ENCODE results near the gene YTHDF1.
"Not testable (repeated sequence)": the region's sequence is repeated elsewhere in the genome, so short reads cannot be mapped to it uniquely, and the experiment has no call there.

Gene YTHDF1

DNA sequence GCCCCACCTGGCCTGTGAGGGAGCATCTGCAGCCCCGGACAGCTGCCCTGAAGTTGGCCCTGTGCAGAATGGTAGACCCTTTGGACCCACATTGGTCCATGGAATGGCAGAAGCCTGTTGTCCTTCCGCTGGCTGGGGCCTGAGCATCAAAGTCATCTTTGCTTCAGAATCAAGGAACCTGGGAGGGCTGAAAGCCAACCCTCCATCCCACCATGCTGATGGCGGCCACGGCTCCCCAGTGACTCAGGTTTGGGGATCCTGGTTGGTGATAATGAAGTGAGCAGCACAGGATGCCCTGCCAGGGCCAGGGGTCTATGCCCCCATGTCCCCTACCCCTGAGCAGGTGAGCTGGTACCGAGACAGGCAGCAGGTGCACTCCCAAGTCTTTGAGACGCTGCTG is 52.8 kb downstream of the YTHDF1 start:
- TF ChIP-seq, protein P1, sequence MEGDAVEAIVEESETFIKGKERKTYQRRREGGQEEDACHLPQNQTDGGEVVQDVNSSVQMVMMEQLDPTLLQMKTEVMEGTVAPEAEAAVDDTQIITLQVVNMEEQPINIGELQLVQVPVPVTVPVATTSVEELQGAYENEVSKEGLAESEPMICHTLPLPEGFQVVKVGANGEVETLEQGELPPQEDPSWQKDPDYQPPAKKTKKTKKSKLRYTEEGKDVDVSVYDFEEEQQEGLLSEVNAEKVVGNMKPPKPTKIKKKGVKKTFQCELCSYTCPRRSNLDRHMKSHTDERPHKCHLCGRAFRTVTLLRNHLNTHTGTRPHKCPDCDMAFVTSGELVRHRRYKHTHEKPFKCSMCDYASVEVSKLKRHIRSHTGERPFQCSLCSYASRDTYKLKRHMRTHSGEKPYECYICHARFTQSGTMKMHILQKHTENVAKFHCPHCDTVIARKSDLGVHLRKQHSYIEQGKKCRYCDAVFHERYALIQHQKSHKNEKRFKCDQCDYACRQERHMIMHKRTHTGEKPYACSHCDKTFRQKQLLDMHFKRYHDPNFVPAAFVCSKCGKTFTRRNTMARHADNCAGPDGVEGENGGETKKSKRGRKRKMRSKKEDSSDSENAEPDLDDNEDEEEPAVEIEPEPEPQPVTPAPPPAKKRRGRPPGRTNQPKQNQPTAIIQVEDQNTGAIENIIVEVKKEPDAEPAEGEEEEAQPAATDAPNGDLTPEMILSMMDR (IDR thresholded peaks at IDR 0.05; ENCODE audit: low read depth, low read length) = no peak
- H3K4me3 ChIP-seq (ENCODE audit: low read depth, low read length) = no peak overlapping the region

DNA sequence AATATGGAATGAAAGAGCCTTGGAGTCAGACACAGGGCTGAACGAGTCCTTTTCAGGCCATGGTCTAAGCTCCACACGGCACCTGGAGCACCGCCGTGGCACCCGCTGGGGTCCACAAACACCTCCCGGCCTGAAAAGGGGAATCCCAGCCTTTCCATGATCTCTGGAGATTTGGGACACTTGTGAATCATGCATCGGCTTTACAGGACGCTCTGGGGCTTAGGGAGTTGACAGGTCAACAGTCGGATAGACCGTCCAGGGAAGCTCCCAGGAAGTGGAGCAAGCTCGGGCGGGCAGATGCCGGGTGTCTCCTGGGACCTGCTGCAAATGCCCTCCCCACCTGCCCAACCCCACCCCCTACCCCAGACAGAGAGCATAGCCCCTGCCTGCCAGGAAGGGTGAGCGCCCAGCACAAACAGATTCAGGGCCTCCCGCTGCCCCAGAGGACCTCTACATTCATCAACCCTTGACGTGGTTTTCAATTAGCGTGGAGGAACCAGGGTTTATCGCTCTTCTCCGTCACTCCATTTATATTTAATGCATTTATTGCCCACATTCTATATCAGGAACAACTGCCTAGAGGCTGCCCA is 53.6 kb downstream of the YTHDF1 start:
- no peak overlapping the region for H3K4me3 ChIP-seq (ENCODE audit: low read depth, low read length)
- TF ChIP-seq, protein P1 (IDR thresholded peaks at IDR 0.05; ENCODE audit: low read depth, low read length) = no peak

DNA sequence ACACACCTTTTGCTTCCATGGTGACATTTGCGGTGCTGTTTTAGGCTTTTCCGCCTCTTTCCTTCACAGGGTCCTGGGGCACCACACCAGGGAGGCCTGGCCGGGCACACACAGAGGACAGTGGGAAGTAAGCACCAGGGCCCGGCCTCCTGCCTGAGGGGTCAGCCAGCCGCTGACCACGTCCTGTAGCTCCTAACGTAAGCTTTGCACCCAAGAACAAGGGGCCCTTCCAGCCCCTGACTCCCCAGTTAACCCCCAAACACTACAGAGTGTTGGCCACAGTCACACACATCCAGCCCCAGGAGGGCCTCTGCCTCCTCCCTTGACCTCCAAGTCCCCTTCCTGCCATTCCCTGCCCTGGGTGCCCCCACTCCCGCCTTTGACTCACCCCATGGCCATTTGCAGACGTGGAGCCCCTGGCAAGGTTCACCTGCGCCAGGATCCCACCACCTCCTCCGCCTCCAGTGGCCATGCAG is 54.7 kb downstream of the YTHDF1 start:
- no peak overlapping the region for H3K4me3 ChIP-seq (ENCODE audit: low read depth, low read length)
- TF ChIP-seq, protein P1 (IDR thresholded peaks at IDR 0.05; ENCODE audit: low read depth, low read length) = no peak

DNA sequence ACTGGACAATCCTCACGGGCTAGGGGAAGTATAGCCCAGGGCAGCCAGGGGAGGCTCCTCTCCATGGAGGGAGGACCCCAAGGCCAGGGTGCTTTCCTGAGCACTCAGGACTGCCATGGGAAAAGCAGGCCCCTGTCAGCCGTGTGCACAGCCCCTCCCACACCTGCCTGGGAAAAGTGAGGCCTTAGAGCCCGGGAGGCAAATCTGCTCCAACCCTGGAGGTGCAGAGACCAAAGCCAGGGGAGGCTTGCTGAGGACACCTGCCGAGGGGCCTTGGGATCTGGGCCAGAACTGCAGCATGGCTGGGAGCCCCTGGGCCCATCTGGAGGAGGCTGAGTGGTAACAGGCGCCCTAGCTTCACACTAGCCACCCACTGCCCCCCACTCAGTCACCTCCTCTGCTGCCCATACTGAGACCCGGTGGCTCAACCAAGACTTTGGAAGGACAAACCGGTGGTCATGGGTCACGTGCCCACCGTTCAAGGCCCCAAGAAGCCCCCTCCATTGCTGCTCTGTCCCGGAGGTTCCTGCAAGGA is 55.2 kb downstream of the YTHDF1 start:
- H3K4me3 ChIP-seq (ENCODE audit: low read depth, low read length) = no peak overlapping the region
- TF ChIP-seq, protein P1 (IDR thresholded peaks at IDR 0.05; ENCODE audit: low read depth, low read length) = no peak

DNA sequence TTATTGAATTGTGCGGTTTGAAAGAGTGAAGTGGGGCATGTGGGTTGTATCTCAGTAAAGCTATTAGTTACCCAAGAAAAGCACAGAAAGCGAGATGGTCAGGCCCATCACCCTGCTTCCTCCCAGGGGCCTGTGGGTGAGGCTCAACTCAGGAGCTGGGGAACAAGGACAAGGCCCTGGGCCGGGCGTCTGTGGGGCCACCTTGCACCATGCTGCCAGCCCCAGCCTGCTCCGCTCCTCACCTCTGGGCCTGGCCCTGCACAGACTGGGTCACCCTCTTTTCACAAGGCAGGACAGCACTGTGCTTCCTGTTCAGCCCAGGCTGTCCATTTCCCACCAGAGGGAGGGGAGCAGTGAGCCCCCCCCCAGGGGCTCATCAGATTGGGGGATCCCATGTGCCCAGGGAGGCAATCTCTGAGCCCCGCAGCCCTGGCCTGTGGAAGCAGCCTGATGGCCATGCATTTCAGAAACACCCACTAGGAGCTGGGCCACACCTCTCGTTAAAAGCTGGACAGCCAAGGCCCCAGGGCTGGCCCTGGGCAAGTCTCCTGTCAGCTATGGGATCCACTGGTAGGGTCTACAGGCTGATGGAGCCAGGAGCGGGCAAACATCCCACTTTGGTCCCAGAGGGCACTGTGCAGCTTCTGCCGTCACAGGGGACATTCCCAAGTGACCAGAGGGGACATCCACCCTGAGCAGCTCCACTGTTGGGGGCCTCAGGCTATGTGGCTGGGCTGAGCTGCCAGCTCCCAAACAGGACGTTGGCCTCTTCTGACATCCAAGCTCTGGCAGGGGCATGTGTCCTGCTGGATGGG is 55.9 kb downstream of the YTHDF1 start:
- no peak overlapping the region for H3K4me3 ChIP-seq (ENCODE audit: low read depth, low read length)
- TF ChIP-seq, protein P1 (IDR thresholded peaks at IDR 0.05; ENCODE audit: low read depth, low read length) = no peak

DNA sequence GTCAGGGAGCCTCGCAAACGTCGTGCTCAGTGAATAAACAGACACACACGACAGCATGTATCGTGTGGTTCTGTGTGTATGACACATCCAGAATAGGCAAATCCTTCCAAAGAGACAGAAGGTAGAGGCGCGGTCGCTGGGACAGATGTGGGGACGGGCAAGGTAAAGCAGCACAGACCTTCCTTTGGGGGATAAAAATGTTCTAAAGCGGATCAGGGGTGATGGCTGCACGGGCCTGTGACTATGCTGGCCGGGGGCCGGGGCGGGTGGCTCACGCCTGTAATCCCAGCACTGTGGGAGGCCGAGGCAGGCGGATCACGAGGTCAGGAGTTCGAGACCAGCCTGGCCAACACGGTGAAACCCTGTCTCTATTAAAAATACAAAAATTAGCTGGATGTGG is 56.7 kb downstream of the YTHDF1 start:
- H3K4me3 ChIP-seq (ENCODE audit: low read depth, low read length) = not testable (repeated sequence)

DNA sequence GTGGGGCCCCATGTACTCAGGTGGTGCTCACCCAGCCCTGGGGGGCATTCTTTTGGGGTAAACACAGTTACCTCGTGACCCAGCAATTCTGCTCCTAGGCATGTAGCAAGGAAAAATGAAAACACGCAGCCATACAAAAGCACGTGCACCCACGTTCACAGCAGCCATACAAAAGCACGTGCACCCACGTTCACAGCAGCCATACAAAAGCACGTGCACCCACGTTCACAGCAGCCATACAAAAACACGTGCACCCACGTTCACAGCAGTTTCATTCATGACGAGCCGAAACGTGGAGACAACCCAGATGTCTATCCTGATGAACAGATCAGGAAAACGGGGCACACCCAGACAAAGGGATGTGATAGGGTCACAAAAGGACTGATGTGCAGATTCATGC is 57.1 kb downstream of the YTHDF1 start:
- TF ChIP-seq, protein P1 (IDR thresholded peaks at IDR 0.05; ENCODE audit: low read depth, low read length) = no peak
- H3K4me3 ChIP-seq (ENCODE audit: low read depth, low read length) = no peak overlapping the region
